Endothelial cell of umbilical vein (primary cell): ENCODE results near the gene GAB2. TPM values are rescaled to one million over a fixed set of nuclear protein-coding genes. Genes with fewer than 3 reads are reported as not detected.

Source experiments
- BruUV-seq: library from RNA; stranded (reverse); fragments of 400-500 nt; replicated peaks from 2 replicates; lab custom pipeline; 2021; lab: Mats Ljungman, UMichigan
- CTCF ChIA-PET: fragments of 300-600, 350-600 bp; sonication (Branson Sonifier 250); formaldehyde crosslinking; loops from one replicate; lab custom pipeline; 2021; ENCODE audit warnings: antibody characterized with exemption, inconsistent platforms; lab: Charles Lee
- POLR2A ChIA-PET: fragments of 300-600, 350-600 bp; sonication (Branson Sonifier 250); formaldehyde crosslinking; loops from one replicate; lab custom pipeline; 2021; ENCODE audit warnings: antibody characterized with exemption, inconsistent platforms; lab: Charles Lee
- DNase-seq: peaks from one replicate; pipeline ENCODE4 v3.0.0-alpha.2; 2011; ENCODE audit warnings: low read depth, low spot score
- FAIRE-seq: peaks from 2 replicates; lab custom pipeline; 2011; peaks lifted over from hg19 to GRCh38; lab: Jason Lieb, UNC
- H2AFZ ChIP-seq: 2 replicates; pipeline ENCODE4 v1.6.0; 2012; ENCODE audit warnings: low read depth, low read length, control low read depth, inconsistent platforms
- H3K27ac ChIP-seq: 2 replicates; pipeline ENCODE4 v1.5.1; 2011; ENCODE audit warnings: low read depth, mild to moderate bottlenecking, control low read depth, low read length, moderate library complexity; ENCODE audit not compliant: insufficient read depth
- H3K27me3 ChIP-seq, 2 experiments: 2 replicates each; pipeline versions ENCODE4 v1.6.0 to v1.6.1; 2011; ENCODE audit warnings: low read length in 2 of 2, mixed read lengths in 1 of 2; ENCODE audit not compliant: control insufficient read depth in 2 of 2, insufficient read depth in 2 of 2
- H3K36me3 ChIP-seq, 2 experiments: 2 replicates in 1 of 2; 3 replicates in 1 of 2; pipeline ENCODE4 v1.5.1; 2011; ENCODE audit warnings: low read length in 2 of 2, mild to moderate bottlenecking in 1 of 2, moderate library complexity in 1 of 2; ENCODE audit not compliant: control insufficient read depth in 2 of 2, insufficient read depth in 2 of 2; ENCODE audit errors: extremely low read depth in 1 of 2
- H3K4me1 ChIP-seq: 3 replicates; pipeline ENCODE4 v1.5.1; 2011; ENCODE audit warnings: mild to moderate bottlenecking, low read length; ENCODE audit not compliant: control insufficient read depth, insufficient read depth; ENCODE audit errors: extremely low read depth
- H3K4me2 ChIP-seq: 2 replicates; pipeline ENCODE4 v1.6.1; 2011; ENCODE audit warnings: low read length, control low read depth, mixed read lengths; ENCODE audit not compliant: insufficient read depth
- H3K4me3 ChIP-seq, 3 experiments: fragments of 200-600 bp in 1 of 3; sonication (generic), shearing (Covaris generic) in 1 of 3; replicated peaks in 1 of 3; 2 replicates each; pipeline ENCODE4 v1.5.1; 2011 to 2016; ENCODE audit warnings: control low read depth in 3 of 3, low read length in 3 of 3, mild to moderate bottlenecking in 2 of 3, inconsistent platforms in 1 of 3, low read depth in 1 of 3, moderate library complexity in 1 of 3; ENCODE audit not compliant: insufficient read depth in 1 of 3
- H3K79me2 ChIP-seq: 2 replicates; pipeline ENCODE4 v1.6.0; 2012; ENCODE audit warnings: low read length, inconsistent platforms; ENCODE audit not compliant: control insufficient read depth, insufficient read depth
- H3K9ac ChIP-seq: replicated peaks from 2 replicates; pipeline ENCODE3; 2011; ENCODE audit warnings: low read length, control low read depth; ENCODE audit not compliant: insufficient read depth; ENCODE audit errors: extremely low read depth
- H3K9me1 ChIP-seq: replicated peaks from 3 replicates; pipeline ENCODE4 v1.6.0; 2011; ENCODE audit warnings: mild to moderate bottlenecking, low read length; ENCODE audit not compliant: control insufficient read depth, insufficient read depth; ENCODE audit errors: extremely low read depth
- H3K9me3 ChIP-seq: replicated peaks from 2 replicates; pipeline ENCODE4 v1.5.1; 2012; ENCODE audit warnings: low read length, inconsistent platforms; ENCODE audit not compliant: control insufficient read depth, insufficient read depth
- H4K20me1 ChIP-seq: replicated peaks from 2 replicates; pipeline ENCODE3; 2011; ENCODE audit warnings: mild to moderate bottlenecking, low read length; ENCODE audit not compliant: control insufficient read depth, insufficient read depth; ENCODE audit errors: extremely low read depth
- CTCF ChIP-seq, 2 donors: IDR thresholded peaks; 1 replicate in 1 of 2; 2 replicates in 1 of 2; pipeline ENCODE4 v1.5.1; 2011; ENCODE audit warnings: low read length in 2 of 2, mild to moderate bottlenecking in 2 of 2, moderate library complexity in 2 of 2, control low read depth in 1 of 2, inconsistent platforms in 1 of 2, low read depth in 1 of 2; ENCODE audit not compliant: insufficient read depth in 1 of 2; ENCODE audit errors: extremely low read depth in 1 of 2
- EZH2 ChIP-seq: IDR thresholded peaks from 2 replicates; pipeline ENCODE4 v1.6.1; 2012; ENCODE audit warnings: borderline replicate concordance, low read depth, mild to moderate bottlenecking, moderate library complexity, low read length, inconsistent platforms; ENCODE audit not compliant: severe bottlenecking
- FOS ChIP-seq: IDR thresholded peaks from 2 replicates; pipeline ENCODE4 v1.6.1; 2011; ENCODE audit warnings: mild to moderate bottlenecking, low read length, moderate library complexity, borderline replicate concordance; ENCODE audit not compliant: insufficient read depth
- GATA2 ChIP-seq: IDR thresholded peaks from 2 replicates; pipeline ENCODE4 v1.7.0; 2011; ENCODE audit warnings: low read depth, mild to moderate bottlenecking, moderate library complexity, mixed read lengths, low read length; ENCODE audit not compliant: insufficient read length, insufficient read depth
- MAX ChIP-seq: IDR thresholded peaks from 2 replicates; pipeline ENCODE4 v1.6.1; 2011; ENCODE audit not compliant: insufficient read depth, insufficient read length
- POLR2AphosphoS5 ChIP-seq: IDR thresholded peaks from 2 replicates; pipeline ENCODE4 v1.6.1; 2012; ENCODE audit warnings: low read depth, mild to moderate bottlenecking, control low read depth, low read length, moderate library complexity; ENCODE audit not compliant: insufficient read depth
- dilution Hi-C: fragments of 300-500 bp; cut with MboI; formaldehyde crosslinking; loops from one replicate; pipeline ENCODE4 v1.15.0; 2019; ENCODE audit warnings: low sequenced_read_pairs; ENCODE audit not compliant: extremely low pct_ligation_motif_present
- intact Hi-C: fragments of 100-400 bp; cut with micrococcal nuclease; formaldehyde crosslinking; loops from one replicate; pipeline ENCODE4 v1.10.0; 2022
- polyA plus RNA-seq, 4 experiments: library from polyadenylated mRNA; depleted of rRNA in 3 of 4; stranded (reverse) in 3 of 4; unstranded in 1 of 4; fragments of >200 nt; gene quantifications; 2 replicates each; pipeline versions ENCODE4 v1.2.1 to v1.2.3, GENCODE V29; 2011 to 2012; ENCODE audit warnings: missing spikeins in 1 of 4
- total RNA-seq: library from RNA; stranded (reverse); gene quantifications from 2 replicates; pipeline ENCODE4 v1.2.3, GENCODE V29; 2021

GAB2 gene
- total and polyA plus RNA-seq, 2 donors (not counting 3 experiments of a cell fraction or from before 2014, with no cell fraction given), result 19.6 to 39.6 TPM

GRCh38 chr11:78256962-78257361, 160.7 kb downstream of the GAB2 start:
- TF ChIP-seq MAX (no peak), GATA2 (peak; percentile 39), POLR2AphosphoS5 (peak; percentile 31), FOS (no peak), CTCF (IDR thresholded peaks at IDR 0.05; ENCODE audit: extremely low read depth in 1 of 2, insufficient read depth in 1 of 2, low read depth in 1 of 2, low read length in 2 of 2) (no peak), EZH2 (no peak)
- CTCF ChIA-PET, result interaction anchor here (1.1 to 3.9 kb wide), 5 partner anchors 12 to 308 kb away, joined by 5 to 21 read pairs (median 8); no protein-coding TSS in a partner anchor

More at GRCh38 chr11:78256962-78257361, 160.7 kb downstream of the GAB2 start:
- H3K27me3 ChIP-seq, result no peaks in the 10 kb centered on the region
- DNase-seq (peak; percentile 91), FAIRE-seq (peak; percentile 87)
- no peak overlapping the region for H3K4me3 ChIP-seq
- H3K36me3 ChIP-seq, result no peaks in the 10 kb centered on the region
- no peak overlapping the region for H3K27ac ChIP-seq
- H3K9ac ChIP-seq, result no peak overlapping the region
- peaks cover 2% of the 10 kb centered on the region for H3K9me1 ChIP-seq
- H3K4me1 ChIP-seq, result peaks cover 21% of the 10 kb centered on the region
- no peaks in the 10 kb centered on the region for H4K20me1 ChIP-seq
- POLR2A ChIA-PET, result no interaction called here
- H3K9me3 ChIP-seq, result no peaks in the 10 kb centered on the region
- no peak overlapping the region for H2AFZ ChIP-seq
- intact Hi-C loops (no loop called here), dilution Hi-C loops (no loop called here)
- H3K4me2 ChIP-seq, result peak overlapping the region; percentile 19
- peaks cover 14% of the 10 kb centered on the region for H3K79me2 ChIP-seq
- BruUV-seq, result no TSS peak
